ENCODE results near the gene S100A14.
A peak's percentile ranks its signal among the peaks of the same experiment; 100 is the strongest.

The S100A14 gene

DNA sequence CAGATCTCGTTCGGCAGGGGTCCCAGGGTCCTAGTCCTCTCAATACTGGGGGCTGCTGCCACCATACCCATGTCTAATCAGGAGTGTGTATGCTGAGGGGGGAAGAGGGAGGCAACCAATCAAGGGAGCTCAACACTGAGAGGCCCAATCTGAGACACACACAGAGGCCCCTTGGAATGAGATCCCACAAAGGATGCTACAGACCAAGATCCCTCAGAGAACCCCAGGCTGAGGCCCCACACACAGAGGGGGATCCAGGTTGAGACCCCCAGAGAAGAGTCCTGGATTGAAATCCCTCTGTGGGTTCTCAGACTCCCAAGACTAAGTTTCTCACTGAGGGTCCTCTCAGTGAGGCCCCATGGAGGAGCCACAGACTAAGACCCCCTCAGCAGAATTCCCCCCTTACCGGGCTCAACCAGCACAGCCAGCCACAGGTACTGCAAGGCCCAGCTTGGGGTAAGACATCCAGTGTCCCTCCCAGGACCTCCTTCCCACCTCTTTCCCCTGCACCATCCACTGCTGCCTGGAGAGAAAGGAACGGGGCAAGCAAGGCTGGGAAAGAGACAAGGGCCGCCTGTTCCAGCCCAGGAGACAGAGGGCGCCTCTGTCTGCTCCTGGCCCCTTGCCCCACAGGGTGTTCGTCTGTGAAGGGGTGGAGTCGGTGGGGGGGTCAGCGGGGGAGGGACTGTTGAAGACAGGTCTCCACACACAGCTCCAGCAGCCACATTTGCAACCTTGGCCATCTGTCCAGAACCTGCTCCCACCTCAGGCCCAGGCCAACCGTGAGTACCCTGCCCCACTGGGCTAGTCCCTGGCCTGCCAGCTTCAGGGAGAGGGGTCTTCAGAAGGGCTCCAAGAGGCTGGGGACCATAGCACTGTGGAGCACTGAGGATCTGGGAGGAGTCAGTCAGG lies 11.8 kb upstream of the S100A14 start, which contains the start of gene S100A1:
S100A1 (plus strand) TSS at position 720 of the 912 bp plus-strand sequence. CDS start 2,088 bp downstream, outside the sequence.
- Histone ChIP-seq H3K4me1 (ENCODE audit: low read length) (no peaks in the 10 kb centered on the region), H3K4me3 (ENCODE audit: low read length) (no peak within 1 kb of the TSS), H3K4me2 (ENCODE audit: low read depth, low read length) (no peak within 1 kb of the TSS), H3K36me3 (replicated peaks; ENCODE audit: insufficient read depth, low read length) (no peaks in the 10 kb centered on the region), H3F3A (ENCODE audit: insufficient read depth, low read length) (no peaks in the 10 kb centered on the region), H3K9me2 (replicated peaks; ENCODE audit: insufficient read depth, low read length) (no peaks in the 10 kb centered on the region), H2AFZ (ENCODE audit: low read length) (no peak within 1 kb of the TSS), H3K27ac (ENCODE audit: low read length) (no peak within 1 kb of the TSS), H3K79me2 (ENCODE audit: low read length) (no peaks in the 10 kb centered on the region), H3K9me3 (replicated peaks; ENCODE audit: insufficient read depth, low read length) (no peaks in the 10 kb centered on the region), H3K9ac (ENCODE audit: low read length) (no peak within 1 kb of the TSS), H4K20me1 (ENCODE audit: insufficient read depth, low read length) (no peaks in the 10 kb centered on the region), H3K27me3 (replicated peaks; ENCODE audit: insufficient read depth, low read length) (no peaks in the 10 kb centered on the region)
- DNase-seq = no peak
- TF ChIP-seq, protein P1, sequence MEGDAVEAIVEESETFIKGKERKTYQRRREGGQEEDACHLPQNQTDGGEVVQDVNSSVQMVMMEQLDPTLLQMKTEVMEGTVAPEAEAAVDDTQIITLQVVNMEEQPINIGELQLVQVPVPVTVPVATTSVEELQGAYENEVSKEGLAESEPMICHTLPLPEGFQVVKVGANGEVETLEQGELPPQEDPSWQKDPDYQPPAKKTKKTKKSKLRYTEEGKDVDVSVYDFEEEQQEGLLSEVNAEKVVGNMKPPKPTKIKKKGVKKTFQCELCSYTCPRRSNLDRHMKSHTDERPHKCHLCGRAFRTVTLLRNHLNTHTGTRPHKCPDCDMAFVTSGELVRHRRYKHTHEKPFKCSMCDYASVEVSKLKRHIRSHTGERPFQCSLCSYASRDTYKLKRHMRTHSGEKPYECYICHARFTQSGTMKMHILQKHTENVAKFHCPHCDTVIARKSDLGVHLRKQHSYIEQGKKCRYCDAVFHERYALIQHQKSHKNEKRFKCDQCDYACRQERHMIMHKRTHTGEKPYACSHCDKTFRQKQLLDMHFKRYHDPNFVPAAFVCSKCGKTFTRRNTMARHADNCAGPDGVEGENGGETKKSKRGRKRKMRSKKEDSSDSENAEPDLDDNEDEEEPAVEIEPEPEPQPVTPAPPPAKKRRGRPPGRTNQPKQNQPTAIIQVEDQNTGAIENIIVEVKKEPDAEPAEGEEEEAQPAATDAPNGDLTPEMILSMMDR (IDR thresholded peaks at IDR 0.05; ENCODE audit: low read length) = no peak; the same call in 1 of the 2 replicates
- TF ChIP-seq EZH2phosphoT487 (IDR thresholded peaks at IDR 0.05; ENCODE audit: low read length) (no peak), EZH2 (optimal IDR thresholded peaks at IDR 0.05; ENCODE audit: low read depth, low read length) (no peak)

DNA sequence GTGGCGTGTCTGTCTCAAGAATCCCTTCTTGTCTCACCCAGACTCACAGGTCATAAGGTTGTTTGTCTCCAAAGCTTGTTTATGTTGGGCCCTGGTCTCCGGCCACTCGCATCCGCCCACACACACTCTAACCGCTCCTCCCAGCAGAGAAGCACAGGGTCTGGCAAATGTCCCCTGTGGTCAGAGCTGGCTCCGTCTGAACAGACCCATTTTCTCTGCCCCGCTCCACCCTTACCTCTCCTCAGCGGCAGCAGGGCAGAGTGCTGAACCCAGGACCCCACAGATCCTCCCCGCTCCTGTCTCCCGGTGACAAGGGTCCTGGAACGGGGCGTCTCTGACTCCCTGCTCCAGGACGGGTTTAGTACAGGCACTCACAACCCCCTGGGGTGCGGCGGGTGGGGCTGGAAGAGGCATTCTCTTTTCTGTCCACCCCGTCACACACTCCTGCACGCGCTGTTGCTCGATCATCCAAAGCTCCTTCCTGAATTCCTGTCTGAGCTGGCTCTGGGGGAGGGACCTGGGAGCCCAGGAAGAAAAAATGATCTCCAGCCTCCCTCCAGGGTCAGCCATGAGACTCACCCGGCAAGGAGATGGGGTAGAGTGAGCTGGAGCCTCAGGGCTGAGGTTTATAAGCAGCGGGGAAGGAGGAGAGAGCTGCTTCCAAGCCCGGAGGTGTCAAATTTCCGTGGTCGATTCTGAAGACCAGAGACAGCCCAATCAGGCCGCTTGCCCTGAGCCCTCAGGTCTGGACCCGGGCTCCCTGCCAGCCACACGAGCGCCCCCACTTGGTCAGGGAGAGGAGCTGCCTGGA lies 11.0 kb upstream of the S100A14 start, which contains the start of gene S100A13:
S100A13 (minus strand) TSS at position 602 of the 811 bp plus-strand sequence. CDS start 1,033 bp downstream, outside the sequence.
- Histone ChIP-seq H3K4me3 (ENCODE audit: low read length) (no peak within 1 kb of the TSS), H3K79me2 (ENCODE audit: low read length) (no peaks in the 10 kb centered on the region), H3K27me3 (replicated peaks; ENCODE audit: insufficient read depth, low read length) (no peaks in the 10 kb centered on the region), H3F3A (ENCODE audit: insufficient read depth, low read length) (no peaks in the 10 kb centered on the region), H3K9me3 (replicated peaks; ENCODE audit: insufficient read depth, low read length) (no peaks in the 10 kb centered on the region), H4K20me1 (ENCODE audit: insufficient read depth, low read length) (no peaks in the 10 kb centered on the region), H3K27ac (ENCODE audit: low read length) (no peak within 1 kb of the TSS), H3K9me2 (replicated peaks; ENCODE audit: insufficient read depth, low read length) (no peaks in the 10 kb centered on the region), H3K9ac (ENCODE audit: low read length) (no peak within 1 kb of the TSS), H3K36me3 (replicated peaks; ENCODE audit: insufficient read depth, low read length) (no peaks in the 10 kb centered on the region), H3K4me1 (ENCODE audit: low read length) (no peaks in the 10 kb centered on the region), H2AFZ (ENCODE audit: low read length) (no peak within 1 kb of the TSS), H3K4me2 (ENCODE audit: low read depth, low read length) (no peak within 1 kb of the TSS)
- no peak for TF ChIP-seq EZH2 (optimal IDR thresholded peaks at IDR 0.05; ENCODE audit: low read depth, low read length)
- no peak for TF ChIP-seq EZH2phosphoT487 (IDR thresholded peaks at IDR 0.05; ENCODE audit: low read length)
- TF ChIP-seq, protein P1 (IDR thresholded peaks at IDR 0.05; ENCODE audit: low read length) = peak; percentile 39; the same call in 1 of the 2 replicates
- no peak for DNase-seq

DNA sequence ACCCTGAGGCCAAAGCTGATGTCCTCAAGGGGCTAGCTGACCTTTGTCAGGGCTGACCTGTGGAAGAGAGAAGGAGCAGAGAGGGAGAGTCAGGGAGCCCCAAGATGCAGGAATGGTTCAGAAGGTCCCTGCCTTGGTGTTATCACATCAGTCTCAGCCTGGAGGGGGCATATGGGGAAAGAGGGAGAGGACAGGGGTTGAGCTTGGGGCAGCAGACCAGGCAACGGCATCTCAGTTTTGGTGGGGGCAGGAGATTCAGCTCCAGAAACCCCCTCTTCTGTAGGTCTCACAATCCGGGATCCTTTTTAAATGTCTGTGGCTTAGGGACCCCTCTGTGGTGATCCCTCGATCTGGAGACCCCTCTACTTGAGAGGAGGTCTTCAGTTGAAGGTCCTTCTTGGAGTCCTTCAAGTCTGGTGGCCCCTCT lies 10.4 kb upstream of the S100A14 start:
- TF ChIP-seq, protein P1 (IDR thresholded peaks at IDR 0.05; ENCODE audit: low read length) = no peak
- TF ChIP-seq EZH2phosphoT487 (IDR thresholded peaks at IDR 0.05; ENCODE audit: low read length) = no peak
- no peak for TF ChIP-seq EZH2 (optimal IDR thresholded peaks at IDR 0.05; ENCODE audit: low read depth, low read length)
- no peaks in the 10 kb centered on the region for H3K4me1 ChIP-seq (ENCODE audit: low read length)
- H3K4me3 ChIP-seq (ENCODE audit: low read length) = no peak overlapping the region
- H2AFZ ChIP-seq (ENCODE audit: low read length) = no peak overlapping the region
- no peak overlapping the region for H3K4me2 ChIP-seq (ENCODE audit: low read depth, low read length)
- H3K9ac ChIP-seq (ENCODE audit: low read length) = no peak overlapping the region
- no peaks in the 10 kb centered on the region for H3F3A ChIP-seq (ENCODE audit: insufficient read depth, low read length)
- no peak for DNase-seq
- H3K27me3 ChIP-seq (replicated peaks; ENCODE audit: insufficient read depth, low read length) = no peaks in the 10 kb centered on the region
- no peaks in the 10 kb centered on the region for H3K9me2 ChIP-seq (replicated peaks; ENCODE audit: insufficient read depth, low read length)
- H3K36me3 ChIP-seq (replicated peaks; ENCODE audit: insufficient read depth, low read length) = no peaks in the 10 kb centered on the region
- H3K27ac ChIP-seq (ENCODE audit: low read length) = no peak overlapping the region
- no peaks in the 10 kb centered on the region for H3K9me3 ChIP-seq (replicated peaks; ENCODE audit: insufficient read depth, low read length)
- no peaks in the 10 kb centered on the region for H3K79me2 ChIP-seq (ENCODE audit: low read length)
- H4K20me1 ChIP-seq (ENCODE audit: insufficient read depth, low read length) = no peaks in the 10 kb centered on the region

All from MM.1S (cell line).